ENCODE measurements around the gene SLMAP.

DNA sequence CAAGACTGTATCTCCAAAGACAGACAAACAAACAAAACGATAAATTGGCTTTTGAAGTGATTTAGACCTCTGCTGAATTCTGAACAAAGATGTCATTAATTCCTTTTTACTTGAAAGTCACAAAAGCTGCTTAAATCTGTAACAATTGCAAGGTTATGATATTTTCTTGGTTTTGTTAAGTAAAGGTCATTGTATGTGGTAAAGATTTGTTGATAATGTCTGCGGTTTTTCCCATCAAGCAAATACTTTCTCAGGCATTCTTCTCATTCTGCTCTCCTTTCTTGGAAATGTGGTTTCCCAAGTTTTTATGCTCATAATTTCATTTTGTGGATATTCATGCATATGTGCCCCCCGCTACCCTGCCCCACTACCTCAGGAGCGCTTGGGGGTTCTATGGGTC, 116.5 kb downstream of the SLMAP start:
- TF ChIP-seq, protein P1, sequence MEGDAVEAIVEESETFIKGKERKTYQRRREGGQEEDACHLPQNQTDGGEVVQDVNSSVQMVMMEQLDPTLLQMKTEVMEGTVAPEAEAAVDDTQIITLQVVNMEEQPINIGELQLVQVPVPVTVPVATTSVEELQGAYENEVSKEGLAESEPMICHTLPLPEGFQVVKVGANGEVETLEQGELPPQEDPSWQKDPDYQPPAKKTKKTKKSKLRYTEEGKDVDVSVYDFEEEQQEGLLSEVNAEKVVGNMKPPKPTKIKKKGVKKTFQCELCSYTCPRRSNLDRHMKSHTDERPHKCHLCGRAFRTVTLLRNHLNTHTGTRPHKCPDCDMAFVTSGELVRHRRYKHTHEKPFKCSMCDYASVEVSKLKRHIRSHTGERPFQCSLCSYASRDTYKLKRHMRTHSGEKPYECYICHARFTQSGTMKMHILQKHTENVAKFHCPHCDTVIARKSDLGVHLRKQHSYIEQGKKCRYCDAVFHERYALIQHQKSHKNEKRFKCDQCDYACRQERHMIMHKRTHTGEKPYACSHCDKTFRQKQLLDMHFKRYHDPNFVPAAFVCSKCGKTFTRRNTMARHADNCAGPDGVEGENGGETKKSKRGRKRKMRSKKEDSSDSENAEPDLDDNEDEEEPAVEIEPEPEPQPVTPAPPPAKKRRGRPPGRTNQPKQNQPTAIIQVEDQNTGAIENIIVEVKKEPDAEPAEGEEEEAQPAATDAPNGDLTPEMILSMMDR (IDR thresholded peaks at IDR 0.05; ENCODE audit: borderline replicate concordance, extremely low read depth, low read length, poor library complexity, severe bottlenecking) = no peak
- TF ChIP-seq EZH2 (IDR thresholded peaks at IDR 0.05; ENCODE audit: borderline replicate concordance, low read depth, low read length, severe bottlenecking) = no peak
